HG03442 (cell line): ENCODE measurements around the gene SPOCD1.
A peak's percentile ranks its signal among the peaks of the same experiment; 100 is the strongest.

ENCODE experiments used
- ATAC-seq: cut with Tn5 transposase; IDR thresholded peaks from one replicate; pipeline ENCODE4 v1.9.1; 2021; ENCODE audit warnings: mild to moderate bottlenecking, moderate library complexity; ENCODE audit not compliant: unreplicated experiment

SPOCD1 gene

DNA sequence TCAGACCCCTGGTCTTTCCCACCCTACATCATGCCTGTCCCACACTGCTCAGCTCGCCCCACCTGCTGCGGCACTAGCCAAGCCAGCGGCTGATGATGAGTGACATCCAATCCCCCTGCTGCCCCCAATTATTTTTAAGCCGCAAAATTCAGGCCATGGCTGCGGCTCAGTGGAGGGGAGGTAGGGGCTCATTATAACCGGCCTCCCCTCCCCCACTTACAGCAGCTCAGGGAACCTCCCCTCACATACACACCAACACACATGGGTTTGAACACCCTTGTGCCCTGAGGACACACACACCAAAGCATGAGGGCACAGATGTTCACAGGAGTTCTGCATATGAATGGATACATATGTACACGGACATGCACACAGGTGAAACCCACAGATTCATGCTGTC, 57.0 kb downstream of the SPOCD1 start:
- ATAC-seq: no peak

DNA sequence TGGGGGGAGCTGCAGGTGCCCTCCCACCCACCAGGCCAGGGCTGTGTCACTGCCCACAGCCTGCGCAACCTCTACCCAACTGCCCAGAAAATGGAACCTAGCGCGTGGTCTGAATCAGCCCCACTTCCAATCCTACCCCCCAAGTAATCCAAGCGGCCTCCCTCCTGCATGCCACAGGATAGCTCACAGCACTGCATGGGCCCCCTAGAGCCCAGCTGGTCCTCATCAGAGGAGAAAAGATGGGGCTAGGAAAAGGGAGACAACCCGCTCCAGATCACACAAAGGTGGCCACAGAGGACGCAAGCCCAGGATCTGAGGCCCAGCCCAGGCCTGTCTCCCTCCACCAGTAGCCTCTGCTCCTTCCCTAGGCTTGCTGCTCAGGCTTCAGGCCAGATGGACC, 57.8 kb downstream of the SPOCD1 start:
- ATAC-seq: no peak

DNA sequence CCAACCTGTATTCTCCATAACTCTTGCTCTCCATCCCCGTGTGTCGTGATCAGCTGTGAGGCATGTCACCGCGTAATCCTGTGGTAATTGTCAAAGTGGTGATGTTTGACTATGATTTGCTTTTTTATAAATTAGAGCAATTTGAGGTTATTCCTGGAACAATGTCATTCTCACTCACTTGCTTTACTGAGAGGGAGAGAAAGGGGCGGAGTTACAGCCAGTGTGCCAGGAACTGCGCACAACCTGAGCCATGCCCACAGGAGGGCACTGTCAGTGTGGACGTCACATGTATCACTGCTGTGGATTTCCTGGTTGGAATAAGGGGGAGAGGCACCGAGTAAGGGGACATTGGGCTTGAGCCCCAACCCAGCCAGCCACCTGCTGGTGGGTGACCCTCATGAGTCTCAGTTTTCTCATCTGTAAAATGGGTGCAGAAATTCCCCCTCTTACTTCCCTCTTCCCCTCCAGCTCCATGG, 58.6 kb downstream of the SPOCD1 start:
- ATAC-seq: no peak

DNA sequence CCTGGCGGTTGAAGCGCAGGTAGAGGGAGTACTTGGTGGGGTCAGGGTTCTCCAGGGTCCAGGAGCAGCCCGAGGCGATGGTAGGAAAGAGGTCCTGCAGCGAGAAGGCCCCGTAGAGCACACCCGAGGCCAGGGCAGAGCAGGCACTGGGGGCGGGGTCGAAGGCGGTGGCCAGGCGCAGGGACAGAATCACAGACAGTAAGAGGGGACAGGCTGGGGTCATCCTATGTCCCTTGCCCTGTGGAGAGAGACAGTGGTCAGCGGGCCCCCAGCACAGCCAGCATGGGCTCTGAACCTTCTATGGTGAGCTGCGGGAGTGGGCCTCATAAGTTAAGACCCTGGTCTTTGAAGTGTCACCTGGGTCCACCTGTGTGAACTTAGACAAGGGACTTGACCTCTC, 59.2 kb downstream of the SPOCD1 start:
- no peak for ATAC-seq

DNA sequence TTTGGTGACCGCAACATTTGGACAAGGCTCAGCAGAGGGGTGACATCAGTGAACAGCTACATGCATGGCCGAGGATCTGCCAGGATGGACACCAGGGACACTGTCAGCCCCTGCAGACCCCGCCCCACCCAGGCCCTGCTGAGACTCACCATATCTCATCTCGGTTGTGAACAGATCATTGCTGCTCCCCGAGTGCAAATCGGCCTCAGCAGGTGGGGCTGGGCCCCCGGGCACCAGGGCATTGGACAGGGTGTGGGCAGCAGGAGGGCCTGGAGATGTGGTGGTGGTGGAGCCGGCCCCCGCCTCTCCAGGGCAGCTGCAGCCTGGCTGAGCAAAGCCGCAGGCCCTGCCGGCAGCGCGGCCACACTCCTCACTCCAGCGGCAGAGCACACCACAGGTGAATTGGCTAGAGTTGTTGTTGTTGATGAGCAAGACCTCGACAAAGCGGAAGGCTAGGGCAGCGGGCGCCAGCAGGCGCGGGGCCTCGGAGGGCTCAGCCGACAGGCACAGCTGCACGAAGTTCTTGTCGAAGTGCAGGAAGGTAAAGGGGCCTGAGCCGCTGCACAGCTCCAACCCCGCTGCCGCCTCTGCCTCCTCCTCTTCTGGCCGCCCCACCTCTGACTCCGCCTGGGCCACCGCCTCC, 59.9 kb downstream of the SPOCD1 start:
- no peak for ATAC-seq

DNA sequence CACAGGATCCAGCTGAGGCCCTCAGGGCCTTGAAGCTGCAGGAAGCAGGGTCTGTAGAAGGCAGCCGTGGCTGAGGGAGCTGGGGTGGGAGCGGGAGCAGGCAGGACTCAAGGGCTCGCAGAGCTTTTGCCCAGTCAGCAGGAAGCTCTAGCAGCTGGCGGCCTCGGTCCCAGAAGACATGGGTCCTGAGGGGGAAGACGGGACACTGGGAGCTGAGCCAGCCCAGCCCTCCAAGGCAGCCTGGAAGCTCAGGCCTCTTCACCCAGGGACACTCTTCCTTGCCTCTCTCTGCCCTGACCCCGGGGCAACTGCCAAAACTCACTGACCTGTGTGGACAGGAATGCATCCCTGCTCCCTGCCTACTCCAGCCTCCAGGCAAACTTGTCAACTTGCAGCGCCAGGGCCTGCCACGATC, 60.6 kb downstream of the SPOCD1 start:
- ATAC-seq: no peak

DNA sequence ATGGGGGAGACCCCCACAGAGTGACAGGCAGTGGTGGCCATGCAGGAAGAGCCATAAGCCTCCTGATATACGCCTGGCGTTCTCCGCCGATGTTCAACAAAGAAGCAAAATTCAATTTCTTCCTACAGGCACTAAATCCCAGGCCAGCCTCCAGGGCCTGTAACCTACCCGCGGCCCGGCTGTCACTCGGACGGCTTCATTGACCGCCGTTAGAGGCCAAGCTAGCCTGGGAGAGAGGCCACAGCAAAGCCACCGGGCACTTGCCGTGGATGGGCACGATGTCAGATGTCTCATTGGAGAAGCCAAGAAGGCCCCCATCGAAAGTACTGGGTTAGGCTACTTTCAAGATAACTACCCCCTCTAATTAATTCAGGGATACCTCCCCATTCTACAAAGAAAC, 61.4 kb downstream of the SPOCD1 start:
- no peak for ATAC-seq

DNA sequence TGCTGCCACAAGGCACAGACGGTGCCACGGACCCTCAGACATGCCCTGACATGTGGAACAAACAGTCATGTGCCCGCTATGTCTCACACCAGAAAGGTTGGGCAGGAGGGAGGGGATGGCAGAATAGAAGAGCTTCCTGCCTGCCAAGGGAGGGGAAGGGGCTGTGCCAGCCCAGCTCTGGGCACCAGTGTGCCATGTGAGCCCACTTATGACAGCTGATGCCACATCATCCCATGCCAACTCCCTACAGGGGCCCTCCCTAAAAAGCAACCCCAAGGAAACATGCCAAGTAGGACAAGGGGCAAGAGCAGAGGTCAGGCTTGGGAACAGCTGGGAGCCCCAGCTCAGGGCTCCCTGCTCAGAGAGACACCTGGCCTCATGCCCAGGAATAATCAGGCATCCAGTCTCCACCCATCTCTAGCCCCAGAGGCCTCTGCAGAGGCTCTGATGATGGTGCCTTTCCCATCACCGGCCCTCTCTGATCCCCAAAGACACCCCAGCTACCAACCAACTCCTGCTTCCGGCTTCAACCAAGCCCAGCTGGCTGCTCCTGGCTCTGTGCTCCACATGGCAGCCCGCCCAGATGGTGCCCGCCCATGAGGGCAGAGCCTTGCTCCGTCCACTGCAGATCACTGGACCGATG, 62.0 kb downstream of the SPOCD1 start:
- no peak for ATAC-seq

DNA sequence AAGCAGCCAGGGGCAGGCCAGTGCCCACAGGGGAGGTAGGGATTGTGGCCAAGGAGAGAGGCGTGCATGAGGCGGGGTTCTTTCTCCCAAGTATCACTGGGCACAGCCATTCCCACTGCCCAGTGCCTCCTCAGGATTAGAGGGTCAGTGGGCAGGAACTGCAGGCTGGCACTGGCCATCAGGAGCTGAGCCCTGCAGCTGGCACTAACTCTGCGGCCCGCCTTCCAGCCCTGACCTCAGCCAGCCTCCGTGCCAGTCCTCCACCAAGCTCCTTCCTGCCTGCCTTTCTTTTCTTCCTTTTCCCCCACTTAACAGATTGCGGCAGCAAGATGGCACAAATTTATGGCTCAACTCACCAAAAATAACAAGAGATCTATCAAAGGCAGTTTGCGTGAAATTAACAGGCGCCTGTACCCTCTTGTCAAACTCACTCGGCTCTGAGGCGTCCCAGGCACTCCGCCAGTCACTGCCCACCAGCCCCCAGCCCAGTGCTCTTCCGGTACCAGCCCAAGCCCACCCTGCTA, 62.8 kb downstream of the SPOCD1 start:
- no peak for ATAC-seq

DNA sequence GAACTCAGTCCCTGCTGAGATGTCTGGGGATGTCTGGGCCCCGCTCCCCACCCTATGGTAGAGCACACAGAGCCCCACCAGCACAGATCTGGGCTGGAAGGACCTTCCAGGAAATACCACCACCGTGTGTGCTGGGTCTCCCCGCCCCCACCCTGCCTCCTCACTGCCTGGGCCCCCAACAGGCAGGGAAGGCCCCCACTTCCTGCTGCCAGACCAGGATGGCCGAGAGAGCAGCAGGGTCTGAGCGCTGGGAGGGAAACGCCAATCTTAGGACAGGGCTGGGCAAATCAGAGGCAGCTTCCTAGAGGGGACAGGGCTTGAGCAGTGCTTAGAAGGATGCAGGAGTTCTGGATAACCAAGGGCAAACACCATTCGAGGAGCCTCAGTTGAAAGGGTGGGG, 63.6 kb downstream of the SPOCD1 start:
- no peak for ATAC-seq

DNA sequence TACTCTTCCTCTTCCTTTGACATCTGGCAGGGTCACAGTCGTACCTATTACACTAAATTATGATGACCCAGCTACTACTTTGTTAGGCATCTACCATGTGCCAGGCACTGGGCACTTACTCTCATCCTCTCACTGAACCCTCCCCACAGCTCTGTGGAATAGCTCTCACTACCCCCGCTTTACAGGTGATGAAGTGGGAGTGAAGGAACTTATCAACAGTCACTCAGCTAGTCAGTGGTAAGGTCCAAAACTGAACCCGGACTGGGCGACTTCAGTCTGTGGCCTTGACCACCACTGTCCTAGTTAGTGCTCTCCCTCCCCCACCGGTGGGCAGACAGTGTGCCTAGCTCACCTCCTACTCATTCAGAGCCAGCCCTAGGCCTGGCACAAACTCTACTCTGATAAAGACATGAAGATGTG, 64.0 kb downstream of the SPOCD1 start:
- no peak for ATAC-seq

DNA sequence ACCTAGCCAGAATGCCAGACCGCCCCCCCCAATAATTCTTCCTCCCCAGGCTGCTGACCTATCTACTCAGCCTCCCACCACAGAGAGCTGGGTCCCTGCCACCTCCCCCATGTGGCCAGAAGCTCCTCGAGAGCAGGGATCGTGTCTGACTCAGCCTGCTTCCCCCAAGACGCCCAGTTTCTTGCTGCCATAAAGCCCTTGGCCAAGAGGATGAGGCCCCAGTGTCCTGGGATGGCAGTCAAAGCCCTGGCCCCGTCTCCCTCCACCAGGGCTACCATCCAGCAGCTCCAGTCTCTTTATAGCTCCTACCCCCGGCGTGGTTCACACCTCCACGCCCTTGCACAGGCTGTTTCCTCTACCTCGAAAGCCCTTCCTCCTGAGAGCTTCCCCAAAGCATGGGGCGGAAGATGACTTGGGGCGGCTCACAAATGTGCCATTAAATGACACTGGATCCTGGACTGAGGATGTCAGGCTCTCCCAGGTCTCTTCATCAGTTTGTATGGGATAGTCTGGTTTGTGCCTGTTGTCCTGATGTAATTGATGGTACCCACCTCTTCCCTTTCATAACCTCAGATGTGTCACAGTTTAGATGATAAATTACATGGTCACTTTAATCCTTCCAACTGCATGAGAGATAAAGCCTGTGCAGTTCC, 64.8 kb downstream of the SPOCD1 start:
- ATAC-seq: no peak

DNA sequence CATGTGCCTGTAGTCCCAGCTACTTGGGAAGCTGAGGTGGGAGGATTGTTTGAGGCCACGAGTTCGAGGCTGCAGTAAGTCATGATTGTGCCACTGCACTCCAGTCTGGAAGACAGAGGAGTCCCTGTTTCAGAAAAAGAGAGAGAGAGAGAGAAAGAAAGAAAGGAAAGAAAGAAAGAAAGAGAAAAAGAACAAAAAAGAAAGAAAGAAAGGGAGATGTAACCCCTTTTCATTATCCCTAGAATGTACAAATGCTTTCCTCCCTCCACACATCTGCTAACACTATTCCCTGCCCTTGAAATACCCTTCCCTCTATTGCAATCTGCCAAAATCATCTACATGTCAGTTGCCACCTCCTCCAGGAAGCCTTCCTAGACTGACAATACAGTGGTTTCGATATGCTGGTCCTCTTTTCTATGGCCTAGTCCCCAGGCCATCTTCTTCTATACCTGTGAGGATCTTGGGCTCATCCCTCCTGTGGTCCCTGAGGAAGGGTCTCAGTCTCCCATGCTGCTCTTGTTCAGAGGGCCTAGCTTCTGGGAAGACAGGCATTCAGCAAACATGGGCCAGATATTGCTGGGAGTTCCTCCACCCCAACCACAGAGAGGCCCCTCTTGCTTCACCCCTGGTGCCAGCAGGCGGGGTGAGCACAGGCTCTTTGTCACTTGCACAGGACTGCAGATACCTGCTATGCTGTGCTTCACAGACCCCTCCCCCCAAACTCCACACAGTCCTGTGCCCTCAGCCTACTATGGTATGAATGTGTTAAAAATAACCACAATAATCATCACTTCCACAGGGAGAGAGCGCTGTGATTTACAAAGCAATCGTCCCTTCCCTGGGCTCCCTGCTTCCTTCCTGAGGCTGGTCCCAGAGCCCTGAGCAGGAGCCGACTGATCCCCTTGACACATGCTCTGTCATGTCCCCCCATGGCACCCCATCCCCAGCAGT, 65.8 kb downstream of the SPOCD1 start:
- ATAC-seq: no peak

DNA sequence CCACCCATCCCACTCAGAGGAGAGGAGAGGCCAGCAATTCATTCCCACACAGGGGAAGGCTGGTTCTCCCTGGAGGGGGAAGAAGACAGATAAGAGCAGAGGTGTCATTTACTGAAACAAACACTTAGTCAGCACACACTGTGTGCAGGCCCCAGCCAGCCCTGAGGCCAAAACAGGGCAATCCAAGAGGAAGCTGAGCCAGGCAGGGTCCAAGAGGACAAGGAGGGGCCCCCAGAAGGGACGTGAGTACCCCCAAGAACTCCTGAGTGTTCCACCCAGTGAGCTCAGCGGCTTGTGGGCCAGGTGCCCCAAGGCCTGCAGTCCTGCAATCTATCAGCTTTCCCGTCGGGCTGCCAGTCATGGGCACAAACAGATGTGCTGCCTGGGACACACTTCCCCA, 67.5 kb downstream of the SPOCD1 start:
- no peak for ATAC-seq

DNA sequence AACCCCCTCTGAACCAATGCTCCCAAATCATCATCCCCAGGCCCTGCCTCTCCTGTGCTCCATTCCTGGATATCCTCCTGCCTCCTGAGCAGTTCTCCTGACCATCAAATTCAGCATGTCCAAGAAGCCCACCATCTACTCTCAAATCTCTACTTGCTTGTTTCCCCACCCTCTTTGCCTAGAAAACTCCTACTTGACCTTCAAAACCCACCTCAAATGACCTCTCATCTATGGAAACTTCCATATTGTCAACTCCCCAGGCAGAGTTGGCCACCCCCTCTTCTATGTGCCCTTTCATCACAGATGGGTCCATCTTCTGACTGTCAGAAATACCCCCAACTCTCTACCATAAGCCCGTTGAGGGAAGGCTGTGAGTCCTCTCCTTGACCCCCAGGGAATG, 68.5 kb downstream of the SPOCD1 start:
- ATAC-seq: no peak

DNA sequence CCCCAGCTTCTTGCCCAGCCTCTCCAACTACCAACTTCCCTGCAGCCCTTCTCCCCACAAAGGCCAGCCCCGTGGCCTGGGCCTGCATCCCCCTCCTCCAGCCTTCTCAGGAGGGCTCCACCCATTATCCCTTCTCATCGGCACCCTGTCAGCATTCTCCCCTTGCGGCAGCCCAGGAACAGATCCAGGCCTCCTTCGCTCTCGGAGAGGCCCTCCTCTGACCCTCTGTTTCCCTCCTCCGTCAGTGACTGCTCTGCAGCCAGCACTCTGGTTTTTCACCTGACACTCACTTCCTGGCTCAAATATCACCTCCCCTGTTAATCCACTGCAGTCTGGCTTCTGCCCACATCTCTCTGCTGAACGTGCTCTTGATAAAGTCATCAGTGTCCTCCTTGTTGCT, 69.1 kb downstream of the SPOCD1 start:
- no peak for ATAC-seq

DNA sequence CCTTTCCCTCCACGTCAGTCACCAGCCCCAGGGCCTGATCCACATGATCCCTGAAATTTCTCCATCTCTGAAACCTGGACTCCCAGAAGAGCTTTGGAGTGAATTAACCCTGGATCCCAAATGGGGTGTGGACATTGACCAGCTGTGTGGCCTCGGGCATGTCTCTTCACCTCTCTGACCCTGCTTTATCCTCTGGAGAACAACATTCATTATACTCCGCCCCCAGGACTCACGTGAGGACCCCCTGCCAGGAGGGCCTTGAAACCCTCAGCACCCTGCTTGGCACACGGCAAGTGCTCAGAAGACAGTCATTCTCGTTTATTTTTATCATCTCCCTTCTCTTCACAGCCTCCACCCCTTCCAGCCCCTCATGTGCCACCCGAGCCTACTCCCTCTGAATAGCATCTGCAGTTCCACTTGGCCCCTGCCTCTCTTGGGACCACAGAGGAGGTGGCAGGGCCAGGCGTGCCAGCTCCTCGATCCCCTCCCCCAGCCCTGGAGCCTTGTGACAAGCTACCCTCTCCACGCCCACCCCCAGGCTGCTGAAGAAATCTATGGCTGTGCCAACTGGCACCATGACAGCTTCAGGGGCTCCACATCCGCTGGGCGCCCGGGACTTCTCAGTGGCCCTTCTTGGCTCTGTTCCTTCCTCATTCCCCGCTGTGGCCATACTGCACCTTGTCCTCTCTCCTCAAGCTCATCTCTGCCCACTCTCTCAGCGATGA, 69.7 kb downstream of the SPOCD1 start:
- ATAC-seq: no peak

DNA sequence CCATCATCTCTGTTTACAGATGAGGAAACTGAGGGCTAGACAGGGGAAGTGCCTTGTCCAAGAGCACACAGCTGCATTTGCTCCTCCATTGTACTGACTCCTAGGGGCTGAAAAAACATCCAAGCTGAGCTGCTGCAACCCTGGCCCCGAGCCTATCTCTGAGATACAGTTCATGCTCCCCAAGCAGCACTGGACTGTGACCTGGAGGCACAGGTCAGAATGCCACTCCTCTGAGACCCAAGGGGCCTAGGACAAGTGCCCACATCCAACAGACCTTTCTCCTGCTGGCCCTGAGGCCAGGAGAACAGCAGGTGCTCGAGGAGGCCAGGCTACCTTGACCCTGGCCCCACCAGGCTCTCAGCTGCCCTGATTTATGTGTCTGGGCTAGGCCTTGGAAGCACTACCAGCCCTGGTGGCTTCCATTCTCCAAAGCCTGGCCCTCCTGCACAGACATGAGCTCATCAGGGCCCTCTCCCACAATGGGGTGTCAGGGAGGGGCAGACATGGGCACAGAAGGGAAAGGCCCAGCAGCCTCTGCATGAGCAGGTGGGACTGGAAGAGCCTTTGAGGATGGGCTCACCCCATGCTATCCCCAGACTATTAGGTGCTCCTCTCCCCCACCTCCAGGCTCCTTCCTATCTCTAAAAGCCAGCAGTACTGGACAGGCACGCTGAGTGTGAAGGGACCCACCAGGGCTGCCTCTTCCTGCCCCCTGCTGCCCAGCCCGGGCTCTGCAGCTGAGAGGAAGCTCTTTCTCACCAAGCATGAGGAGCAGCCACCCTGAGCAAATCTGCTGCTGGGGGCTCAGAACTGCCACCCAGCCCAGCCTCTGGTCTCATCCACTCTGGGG, 70.5 kb downstream of the SPOCD1 start:
- ATAC-seq: no peak

DNA sequence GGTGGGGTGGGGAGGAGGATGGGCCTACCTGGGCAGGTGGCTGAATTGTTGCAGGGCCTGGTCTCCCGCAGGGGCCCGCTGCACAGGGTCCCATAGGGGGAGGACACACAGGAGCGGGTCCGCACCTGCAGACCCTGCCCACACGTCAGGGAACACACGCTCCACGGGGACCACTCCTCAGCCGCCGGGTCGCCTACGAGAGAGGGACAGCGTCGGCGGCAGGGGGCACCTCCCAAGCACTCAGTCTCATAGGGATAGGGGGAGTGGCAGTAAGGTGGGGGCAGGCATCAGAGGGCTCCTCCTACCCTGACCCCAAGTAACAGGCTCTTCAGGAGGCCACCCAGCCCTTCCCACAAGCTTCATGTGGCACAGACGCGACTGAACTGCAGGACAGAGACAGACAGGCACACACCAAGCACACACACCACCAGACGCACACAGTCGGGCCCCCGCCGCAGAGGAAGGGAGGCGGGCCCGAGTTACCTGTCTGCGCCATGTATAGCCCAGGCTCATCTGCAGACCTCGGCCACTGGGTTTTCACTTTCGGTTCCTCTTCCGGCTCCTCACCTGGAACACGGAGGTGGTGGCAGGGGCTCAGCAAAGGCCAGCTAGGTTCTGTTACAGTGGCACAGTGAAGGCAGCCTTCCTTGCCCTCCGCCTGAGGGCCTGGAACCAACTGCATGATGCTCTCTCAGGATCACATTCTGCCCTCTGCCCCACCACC, 71.5 kb downstream of the SPOCD1 start:
- peak; percentile 53 for ATAC-seq
